ENCODE data around the gene ABHD16A. TPM values are rescaled to one million over a fixed set of nuclear protein-coding genes. Genes with fewer than 3 reads are reported as not detected.

The ABHD16A gene
- total and polyA plus RNA-seq, 2 of the 13 experiments (the other 11 are each of a cell fraction or from before 2014, with no cell fraction given) = 43.5 to 45.4 TPM

- no peak; the same call in 1 of the 2 replicates for TF ChIP-seq UBTF (CRISPR knock-in tag; IDR thresholded peaks at IDR 0.05)
- no peak for TF ChIP-seq IRF1 (CRISPR knock-in tag; IDR thresholded peaks at IDR 0.05; ENCODE audit: low read depth)
- TF ChIP-seq ZBTB3 (CRISPR knock-in tag; IDR thresholded peaks at IDR 0.05; ENCODE audit: borderline replicate concordance, low read depth) = no peak
- TF ChIP-seq ZNF350 (CRISPR knock-in tag; IDR thresholded peaks at IDR 0.05; ENCODE audit: borderline replicate concordance, low read depth) = no peak; the same call in 1 of the 2 replicates
- peak; percentile 67; the same call in 1 of the 2 replicates for TF ChIP-seq FOXP4 (CRISPR knock-in tag; IDR thresholded peaks at IDR 0.05)
- TF ChIP-seq TFDP1 (CRISPR knock-in tag; IDR thresholded peaks at IDR 0.05; ENCODE audit: borderline replicate concordance) = peak; percentile 96
- no peak for TF ChIP-seq HNRNPL (IDR thresholded peaks at IDR 0.05; ENCODE audit: low read depth, low read length)
- 0 out of 2 replicates have a peak, but pooled peaks have one; percentile 10 for TF ChIP-seq ZNF773 (CRISPR knock-in tag; IDR thresholded peaks at IDR 0.05; ENCODE audit: borderline replicate concordance)
- TF ChIP-seq ZNF609 (CRISPR knock-in tag; IDR thresholded peaks at IDR 0.05; ENCODE audit: borderline replicate concordance) = no peak; the same call in 1 of the 2 replicates
- peak; percentile 54 for TF ChIP-seq AGO2 (optimal IDR thresholded peaks at IDR 0.05; ENCODE audit: low read depth, low read length)
- TF ChIP-seq SRSF9 (IDR thresholded peaks at IDR 0.05; ENCODE audit: borderline replicate concordance, insufficient read depth, low read depth, low read length, poor library complexity, severe bottlenecking) = no peak
- no peak for TF ChIP-seq MTA3 (CRISPR knock-in tag; IDR thresholded peaks at IDR 0.05)
- peak; percentile 42; the same call in 1 of the 2 replicates for TF ChIP-seq ZFP37 (CRISPR knock-in tag; IDR thresholded peaks at IDR 0.05; ENCODE audit: borderline replicate concordance)
- TF ChIP-seq PHB2 (IDR thresholded peaks at IDR 0.05; ENCODE audit: partially characterized antibody) = no peak
Observed at GRCh38 chr6:31664790-31665500, 38.2 kb downstream of the ABHD16A start, which contains the start of gene GPANK1 (continued).
